Nephron progenitor cell (in vitro differentiated cells): ENCODE measurements around the gene NAA25.

Experiments used
- DNase-seq: peaks from one replicate; pipeline ENCODE4 v3.0.0; 2021
- H3K27ac Mint-ChIP-seq: 2 replicates; pipeline ENCODE4 v1.8.0; 2021; ENCODE audit warnings: mild to moderate bottlenecking, moderate library complexity, mixed read lengths
- H3K27me3 Mint-ChIP-seq: 2 replicates; pipeline ENCODE4 v1.8.0; 2021; ENCODE audit warnings: mild to moderate bottlenecking, low read depth, mixed read lengths; ENCODE audit not compliant: poor library complexity
- H3K36me3 Mint-ChIP-seq: 2 replicates; pipeline ENCODE4 v1.8.0; 2021; ENCODE audit warnings: low read depth, mixed read lengths
- H3K4me1 Mint-ChIP-seq: 2 replicates; pipeline ENCODE4 v1.8.0; 2021; ENCODE audit warnings: mixed read lengths
- H3K4me3 Mint-ChIP-seq: 2 replicates; pipeline ENCODE4 v1.8.0; 2021; ENCODE audit warnings: mild to moderate bottlenecking, moderate library complexity, mixed read lengths
- H3K9me3 Mint-ChIP-seq: 2 replicates; pipeline ENCODE4 v1.8.0; 2021; ENCODE audit warnings: mild to moderate bottlenecking, moderate library complexity, mixed read lengths
- TF ChIP-seq, protein P1 (sequence below): fragments of 200-600 bp; sonication (generic); IDR thresholded peaks from 2 replicates; pipeline ENCODE4 v1.5.0; 2021; ENCODE audit warnings: antibody characterized with exemption

NAA25 gene

DNA sequence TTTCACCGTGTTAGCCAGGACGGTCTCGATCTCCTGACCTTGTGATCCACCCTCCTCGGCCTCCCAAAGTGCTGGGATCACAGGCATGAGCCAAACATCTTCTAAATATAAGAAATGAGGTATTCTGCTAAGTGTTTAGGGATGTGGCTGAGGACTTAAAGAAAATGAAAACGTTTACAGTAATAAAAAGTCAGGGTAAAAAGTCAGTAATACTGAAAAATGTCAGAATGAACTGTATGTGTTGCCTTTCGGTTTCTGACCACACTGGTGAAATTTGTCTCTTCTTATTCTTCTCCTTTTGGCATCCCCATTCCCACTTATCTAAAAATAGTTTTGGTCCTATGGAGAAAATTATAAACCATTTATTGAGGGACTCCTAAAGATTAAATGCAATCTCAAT, 116.1 kb downstream of the NAA25 start:
- TF ChIP-seq, protein P1, sequence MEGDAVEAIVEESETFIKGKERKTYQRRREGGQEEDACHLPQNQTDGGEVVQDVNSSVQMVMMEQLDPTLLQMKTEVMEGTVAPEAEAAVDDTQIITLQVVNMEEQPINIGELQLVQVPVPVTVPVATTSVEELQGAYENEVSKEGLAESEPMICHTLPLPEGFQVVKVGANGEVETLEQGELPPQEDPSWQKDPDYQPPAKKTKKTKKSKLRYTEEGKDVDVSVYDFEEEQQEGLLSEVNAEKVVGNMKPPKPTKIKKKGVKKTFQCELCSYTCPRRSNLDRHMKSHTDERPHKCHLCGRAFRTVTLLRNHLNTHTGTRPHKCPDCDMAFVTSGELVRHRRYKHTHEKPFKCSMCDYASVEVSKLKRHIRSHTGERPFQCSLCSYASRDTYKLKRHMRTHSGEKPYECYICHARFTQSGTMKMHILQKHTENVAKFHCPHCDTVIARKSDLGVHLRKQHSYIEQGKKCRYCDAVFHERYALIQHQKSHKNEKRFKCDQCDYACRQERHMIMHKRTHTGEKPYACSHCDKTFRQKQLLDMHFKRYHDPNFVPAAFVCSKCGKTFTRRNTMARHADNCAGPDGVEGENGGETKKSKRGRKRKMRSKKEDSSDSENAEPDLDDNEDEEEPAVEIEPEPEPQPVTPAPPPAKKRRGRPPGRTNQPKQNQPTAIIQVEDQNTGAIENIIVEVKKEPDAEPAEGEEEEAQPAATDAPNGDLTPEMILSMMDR: no peak
- H3K4me1 Mint-ChIP-seq: no peaks in the 10 kb centered on the region
- no peaks in the 10 kb centered on the region for H3K27me3 Mint-ChIP-seq
- DNase-seq: no peak
- H3K36me3 Mint-ChIP-seq: peaks cover 27% of the 10 kb centered on the region
- H3K4me3 Mint-ChIP-seq: no peak overlapping the region
- no peaks in the 10 kb centered on the region for H3K9me3 Mint-ChIP-seq
- H3K27ac Mint-ChIP-seq: no peak overlapping the region

DNA sequence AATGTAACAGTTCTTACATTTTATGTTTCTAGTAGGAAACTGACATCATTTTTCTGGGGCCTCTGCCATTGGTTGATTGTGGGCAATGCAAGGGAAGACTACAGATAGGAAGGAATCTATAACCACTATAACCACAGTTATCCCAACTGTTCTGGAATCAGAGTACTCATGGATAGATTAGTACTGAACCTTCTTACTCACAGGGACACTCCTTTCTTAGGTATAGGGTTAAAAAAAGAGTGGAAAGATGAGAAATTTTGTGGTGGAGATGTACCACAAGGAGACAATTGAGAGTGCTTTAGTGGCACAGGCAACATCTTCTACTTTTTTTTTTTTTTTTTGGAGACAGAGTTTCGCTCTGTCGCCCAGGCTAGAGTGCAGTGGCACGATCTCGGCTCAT, 116.6 kb downstream of the NAA25 start:
- no peak overlapping the region for H3K27ac Mint-ChIP-seq
- no peaks in the 10 kb centered on the region for H3K4me1 Mint-ChIP-seq
- no peaks in the 10 kb centered on the region for H3K27me3 Mint-ChIP-seq
- H3K36me3 Mint-ChIP-seq: peaks cover 28% of the 10 kb centered on the region
- TF ChIP-seq, protein P1: no peak
- no peak overlapping the region for H3K4me3 Mint-ChIP-seq
- DNase-seq: no peak
- H3K9me3 Mint-ChIP-seq: no peaks in the 10 kb centered on the region

DNA sequence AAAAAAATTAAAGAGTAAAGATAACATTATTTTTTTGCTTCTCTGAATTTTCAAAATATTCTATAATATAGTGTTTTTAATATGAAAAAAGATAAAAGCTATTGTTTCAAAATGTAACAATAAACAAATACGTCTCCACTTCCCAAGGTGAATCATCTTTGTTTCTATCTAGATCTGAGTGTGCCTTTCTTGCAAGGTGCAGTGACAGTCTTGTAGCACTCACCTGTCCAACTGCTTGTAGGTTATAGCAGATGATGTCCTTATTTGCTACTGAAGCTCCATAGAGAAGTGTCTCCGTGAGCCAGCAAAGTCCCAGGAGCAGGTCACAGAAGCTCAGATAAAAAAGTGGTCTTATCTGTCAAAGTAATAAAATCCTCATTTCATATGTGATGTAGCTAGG, 117.0 kb downstream of the NAA25 start:
- Mint-ChIP-seq H3K4me1 (no peaks in the 10 kb centered on the region), H3K4me3 (no peak overlapping the region), H3K27me3 (no peaks in the 10 kb centered on the region), H3K36me3 (peaks cover 28% of the 10 kb centered on the region), H3K9me3 (no peaks in the 10 kb centered on the region), H3K27ac (no peak overlapping the region)
- no peak for DNase-seq
- TF ChIP-seq, protein P1: no peak

DNA sequence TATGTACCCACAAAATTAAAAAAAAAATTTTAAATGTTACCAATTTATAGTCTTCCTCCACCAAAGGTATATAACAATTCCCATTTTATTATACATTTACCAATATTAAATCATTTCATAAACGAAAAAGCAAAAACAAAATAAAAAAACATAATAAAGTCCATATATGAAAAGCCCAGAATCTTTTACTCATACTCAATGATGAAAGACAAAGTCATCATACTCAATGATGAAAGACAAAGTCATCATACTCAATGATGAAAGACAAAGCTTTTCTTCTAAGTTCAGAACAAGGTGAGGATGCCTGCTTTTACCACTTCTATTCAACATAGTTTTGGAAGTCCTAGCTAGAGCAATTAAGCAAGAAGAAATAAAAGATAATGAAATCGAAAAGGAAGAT, 123.8 kb downstream of the NAA25 start:
- no peak overlapping the region for H3K27ac Mint-ChIP-seq
- peaks cover 3% of the 10 kb centered on the region for H3K27me3 Mint-ChIP-seq
- H3K36me3 Mint-ChIP-seq: peaks cover 17% of the 10 kb centered on the region
- H3K4me3 Mint-ChIP-seq: no peak overlapping the region
- TF ChIP-seq, protein P1: no peak
- no peaks in the 10 kb centered on the region for H3K9me3 Mint-ChIP-seq
- DNase-seq: no peak
- H3K4me1 Mint-ChIP-seq: no peaks in the 10 kb centered on the region

DNA sequence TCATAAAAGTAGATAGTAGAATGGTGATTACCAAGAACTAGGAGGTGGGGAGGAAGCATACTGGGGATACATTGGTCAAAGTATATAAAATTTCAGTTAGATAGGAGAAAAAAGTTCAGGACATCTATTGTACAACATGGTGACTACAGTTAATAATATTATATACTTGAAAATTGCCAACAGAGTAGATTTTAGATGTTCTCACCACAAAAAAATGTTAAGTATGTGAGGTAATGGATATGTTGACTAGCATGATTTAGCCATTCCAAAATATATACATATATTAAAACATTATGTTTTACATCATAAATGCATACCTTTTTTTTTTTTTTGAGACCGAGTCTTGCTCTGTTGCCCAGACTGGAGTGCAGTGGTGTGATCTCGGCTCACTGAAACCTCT, 126.6 kb downstream of the NAA25 start:
- Mint-ChIP-seq H3K4me3 (no peak overlapping the region), H3K27me3 (peaks cover 3% of the 10 kb centered on the region), H3K4me1 (no peaks in the 10 kb centered on the region), H3K36me3 (peaks cover 17% of the 10 kb centered on the region), H3K27ac (no peak overlapping the region), H3K9me3 (no peaks in the 10 kb centered on the region)
- DNase-seq: no peak
- TF ChIP-seq, protein P1: no peak

DNA sequence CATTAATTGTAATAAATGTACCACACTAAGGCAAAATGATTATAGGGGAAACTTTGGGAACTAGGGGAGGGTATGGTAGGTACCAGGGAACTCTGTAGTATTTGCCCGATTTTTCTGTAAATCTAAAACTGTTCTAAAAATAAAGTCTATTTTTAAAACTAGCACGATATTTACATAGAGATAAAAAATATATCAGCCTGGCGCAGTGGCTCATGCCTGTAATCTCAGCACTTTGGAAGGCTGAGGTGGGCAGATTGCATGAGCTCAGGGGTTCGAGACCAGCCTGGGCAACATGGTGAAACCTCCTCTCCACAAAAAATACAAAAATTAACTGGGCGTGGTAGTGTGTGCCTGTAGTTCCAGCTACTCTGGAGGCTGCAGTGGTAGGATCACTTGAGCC, 128.0 kb downstream of the NAA25 start:
- H3K4me3 Mint-ChIP-seq: no peak overlapping the region
- no peaks in the 10 kb centered on the region for H3K4me1 Mint-ChIP-seq
- no peak overlapping the region for H3K27ac Mint-ChIP-seq
- peaks cover 17% of the 10 kb centered on the region for H3K36me3 Mint-ChIP-seq
- TF ChIP-seq, protein P1: no peak
- peaks cover 3% of the 10 kb centered on the region for H3K27me3 Mint-ChIP-seq
- no peak for DNase-seq
- H3K9me3 Mint-ChIP-seq: no peaks in the 10 kb centered on the region
